ENCODE results near the gene PUM2. TPM values are rescaled to one million over a fixed set of nuclear protein-coding genes. Genes with fewer than 3 reads are reported as not detected.
A peak's percentile ranks its signal among the peaks of the same experiment; 100 is the strongest.

The PUM2 gene
- total RNA-seq, 2 experiments from 2014 or later: 123 to 131 TPM

GRCh38 chr2:20326163-20326780 lies 24.4 kb downstream of the PUM2 start:
- peaks cover 62% of the 10 kb centered on the region for H3K4me1 Mint-ChIP-seq
- ChIA-PET CTCF (interaction anchor here (0.9 to 3.3 kb wide), 20 partner anchors 8 to 325 kb away, joined by 3 to 12 read pairs (median 4); partner anchors contain the start of gene HS1BP3), POLR2A (no interaction called here)
- no peaks in the 10 kb centered on the region for H3K27me3 Mint-ChIP-seq
- DNase-seq: peak; percentile 57
- H3K9me3 Mint-ChIP-seq: peaks cover 11% of the 10 kb centered on the region
- peak overlapping the region; percentile 23 for H3K27ac Mint-ChIP-seq
- peaks cover 60% of the 10 kb centered on the region for H3K36me3 Mint-ChIP-seq (ENCODE audit: low read depth)
- no peak overlapping the region for H3K4me3 Mint-ChIP-seq

- H3K4me3 Mint-ChIP-seq: no peak overlapping the region
- peaks cover 56% of the 10 kb centered on the region for H3K4me1 Mint-ChIP-seq
- H3K27ac Mint-ChIP-seq: peak overlapping the region; percentile 54
- H3K27me3 Mint-ChIP-seq: no peaks in the 10 kb centered on the region
- ChIA-PET POLR2A (no interaction called here), CTCF (interaction anchor here (1.0 kb wide), 1 partner anchor 54 kb away, joined by 3 read pairs; no protein-coding TSS in a partner anchor)
- H3K9me3 Mint-ChIP-seq: no peaks in the 10 kb centered on the region
- no peak for DNase-seq
- H3K36me3 Mint-ChIP-seq (ENCODE audit: low read depth): peaks cover 60% of the 10 kb centered on the region
Measured at GRCh38 chr2:20322527-20323300, 27.9 kb downstream of the PUM2 start.

- ChIA-PET POLR2A (no interaction called here), CTCF (interaction anchor here (0.6 to 1.5 kb wide), 2 partner anchors 20 to 152 kb away, joined by 3 to 4 read pairs; no protein-coding TSS in a partner anchor)
- Mint-ChIP-seq H3K9me3 (no peaks in the 10 kb centered on the region), H3K4me1 (peaks cover 35% of the 10 kb centered on the region), H3K36me3 (ENCODE audit: low read depth) (peaks cover 60% of the 10 kb centered on the region), H3K27me3 (no peaks in the 10 kb centered on the region), H3K4me3 (no peak overlapping the region), H3K27ac (no peak overlapping the region)
- DNase-seq: no peak
Measured at GRCh38 chr2:20317690-20318089, 33.0 kb downstream of the PUM2 start.

GRCh38 chr2:20317197-20317596 lies 33.4 kb downstream of the PUM2 start:
- Mint-ChIP-seq H3K4me1 (peaks cover 34% of the 10 kb centered on the region), H3K36me3 (ENCODE audit: low read depth) (peaks cover 62% of the 10 kb centered on the region), H3K27me3 (no peaks in the 10 kb centered on the region), H3K27ac (no peak overlapping the region), H3K9me3 (no peaks in the 10 kb centered on the region), H3K4me3 (no peak overlapping the region)
- ChIA-PET CTCF (interaction anchor here (0.6 to 1.5 kb wide), 3 partner anchors 19 to 152 kb away, joined by 3 to 4 read pairs (median 3); no protein-coding TSS in a partner anchor), POLR2A (no interaction called here)
- no peak for DNase-seq

GRCh38 chr2:20314562-20315501 lies 35.8 kb downstream of the PUM2 start:
- no peak for DNase-seq
- ChIA-PET CTCF (interaction anchor here (0.7 to 1.9 kb wide), 3 partner anchors 9 to 20 kb away, joined by 3 to 5 read pairs (median 4); no protein-coding TSS in a partner anchor), POLR2A (no interaction called here)
- peaks cover 24% of the 10 kb centered on the region for H3K4me1 Mint-ChIP-seq
- H3K36me3 Mint-ChIP-seq (ENCODE audit: low read depth): peaks cover 54% of the 10 kb centered on the region
- no peak overlapping the region for H3K27ac Mint-ChIP-seq
- H3K27me3 Mint-ChIP-seq: no peaks in the 10 kb centered on the region
- H3K9me3 Mint-ChIP-seq: no peaks in the 10 kb centered on the region
- no peak overlapping the region for H3K4me3 Mint-ChIP-seq

- H3K36me3 Mint-ChIP-seq (ENCODE audit: low read depth): peaks cover 51% of the 10 kb centered on the region
- CTCF ChIA-PET: interaction anchor here (0.7 to 1.9 kb wide), 2 partner anchors 10 to 21 kb away, joined by 3 to 4 read pairs; no protein-coding TSS in a partner anchor
- no peak overlapping the region for H3K27ac Mint-ChIP-seq
- no peak for DNase-seq
- H3K4me3 Mint-ChIP-seq: no peak overlapping the region
- H3K27me3 Mint-ChIP-seq: no peaks in the 10 kb centered on the region
- POLR2A ChIA-PET: interaction anchor here (0.7 kb wide), 1 partner anchor 36 kb away, joined by 9 read pairs; no protein-coding TSS in a partner anchor
- H3K4me1 Mint-ChIP-seq: peaks cover 19% of the 10 kb centered on the region
- H3K9me3 Mint-ChIP-seq: no peaks in the 10 kb centered on the region
Measured at GRCh38 chr2:20313659-20314058, 37.0 kb downstream of the PUM2 start.

GRCh38 chr2:20309001-20309400 lies 41.6 kb downstream of the PUM2 start:
- DNase-seq: no peak
- H3K4me3 Mint-ChIP-seq: no peak overlapping the region
- H3K4me1 Mint-ChIP-seq: peaks cover 5% of the 10 kb centered on the region
- H3K36me3 Mint-ChIP-seq (ENCODE audit: low read depth): peaks cover 52% of the 10 kb centered on the region
- H3K27ac Mint-ChIP-seq: no peak overlapping the region
- no peaks in the 10 kb centered on the region for H3K9me3 Mint-ChIP-seq
- H3K27me3 Mint-ChIP-seq: no peaks in the 10 kb centered on the region
- ChIA-PET POLR2A (no interaction called here), CTCF (interaction anchor here (1.1 to 1.5 kb wide), 3 partner anchors 11 to 56 kb away, joined by 3 to 4 read pairs (median 3); no protein-coding TSS in a partner anchor)

- Mint-ChIP-seq H3K27ac (no peak overlapping the region), H3K27me3 (no peaks in the 10 kb centered on the region), H3K36me3 (ENCODE audit: low read depth) (peaks cover 55% of the 10 kb centered on the region), H3K9me3 (no peaks in the 10 kb centered on the region), H3K4me3 (no peak overlapping the region), H3K4me1 (peaks cover 5% of the 10 kb centered on the region)
- POLR2A ChIA-PET: no interaction called here
- no peak for DNase-seq
- CTCF ChIA-PET: interaction anchor here (1.5 kb wide), 1 partner anchor 17 kb away, joined by 4 read pairs; no protein-coding TSS in a partner anchor
Measured at GRCh38 chr2:20307311-20307710, 43.3 kb downstream of the PUM2 start.

- Mint-ChIP-seq H3K36me3 (ENCODE audit: low read depth) (peaks cover 60% of the 10 kb centered on the region), H3K4me3 (no peak overlapping the region), H3K4me1 (peaks cover 5% of the 10 kb centered on the region), H3K27me3 (no peaks in the 10 kb centered on the region), H3K27ac (no peak overlapping the region), H3K9me3 (no peaks in the 10 kb centered on the region)
- CTCF ChIA-PET: interaction anchor here (0.9 to 2.0 kb wide), 6 partner anchors 10 to 107 kb away, joined by 3 to 7 read pairs (median 4); no protein-coding TSS in a partner anchor
- POLR2A ChIA-PET: no interaction called here
- DNase-seq: no peak
Measured at GRCh38 chr2:20304411-20304810, 46.2 kb downstream of the PUM2 start.

GRCh38 chr2:20303966-20304365 lies 46.7 kb downstream of the PUM2 start:
- H3K4me1 Mint-ChIP-seq: peaks cover 5% of the 10 kb centered on the region
- peaks cover 58% of the 10 kb centered on the region for H3K36me3 Mint-ChIP-seq (ENCODE audit: low read depth)
- no peak overlapping the region for H3K4me3 Mint-ChIP-seq
- ChIA-PET POLR2A (no interaction called here), CTCF (interaction anchor here (0.9 to 2.0 kb wide), 6 partner anchors 10 to 108 kb away, joined by 3 to 7 read pairs (median 4); no protein-coding TSS in a partner anchor)
- H3K27me3 Mint-ChIP-seq: no peaks in the 10 kb centered on the region
- no peak overlapping the region for H3K27ac Mint-ChIP-seq
- DNase-seq: no peak
- no peaks in the 10 kb centered on the region for H3K9me3 Mint-ChIP-seq

GRCh38 chr2:20302019-20302418 lies 48.6 kb downstream of the PUM2 start:
- ChIA-PET CTCF (interaction anchor here (1.5 kb wide), 1 partner anchor 9 kb away, joined by 4 read pairs; no protein-coding TSS in a partner anchor), POLR2A (no interaction called here)
- Mint-ChIP-seq H3K27ac (no peak overlapping the region), H3K4me3 (no peak overlapping the region), H3K27me3 (no peaks in the 10 kb centered on the region), H3K4me1 (peaks cover 11% of the 10 kb centered on the region), H3K9me3 (no peaks in the 10 kb centered on the region), H3K36me3 (ENCODE audit: low read depth) (peaks cover 53% of the 10 kb centered on the region)
- no peak for DNase-seq

- Mint-ChIP-seq H3K4me3 (no peak overlapping the region), H3K9me3 (no peaks in the 10 kb centered on the region), H3K36me3 (ENCODE audit: low read depth) (peaks cover 50% of the 10 kb centered on the region), H3K4me1 (peaks cover 13% of the 10 kb centered on the region), H3K27ac (no peak overlapping the region), H3K27me3 (no peaks in the 10 kb centered on the region)
- DNase-seq: no peak
- POLR2A ChIA-PET: no interaction called here
- CTCF ChIA-PET: no interaction called here
Measured at GRCh38 chr2:20300656-20301055, 50.0 kb downstream of the PUM2 start.
